ENCODE results near the gene SRP14.

DNA sequence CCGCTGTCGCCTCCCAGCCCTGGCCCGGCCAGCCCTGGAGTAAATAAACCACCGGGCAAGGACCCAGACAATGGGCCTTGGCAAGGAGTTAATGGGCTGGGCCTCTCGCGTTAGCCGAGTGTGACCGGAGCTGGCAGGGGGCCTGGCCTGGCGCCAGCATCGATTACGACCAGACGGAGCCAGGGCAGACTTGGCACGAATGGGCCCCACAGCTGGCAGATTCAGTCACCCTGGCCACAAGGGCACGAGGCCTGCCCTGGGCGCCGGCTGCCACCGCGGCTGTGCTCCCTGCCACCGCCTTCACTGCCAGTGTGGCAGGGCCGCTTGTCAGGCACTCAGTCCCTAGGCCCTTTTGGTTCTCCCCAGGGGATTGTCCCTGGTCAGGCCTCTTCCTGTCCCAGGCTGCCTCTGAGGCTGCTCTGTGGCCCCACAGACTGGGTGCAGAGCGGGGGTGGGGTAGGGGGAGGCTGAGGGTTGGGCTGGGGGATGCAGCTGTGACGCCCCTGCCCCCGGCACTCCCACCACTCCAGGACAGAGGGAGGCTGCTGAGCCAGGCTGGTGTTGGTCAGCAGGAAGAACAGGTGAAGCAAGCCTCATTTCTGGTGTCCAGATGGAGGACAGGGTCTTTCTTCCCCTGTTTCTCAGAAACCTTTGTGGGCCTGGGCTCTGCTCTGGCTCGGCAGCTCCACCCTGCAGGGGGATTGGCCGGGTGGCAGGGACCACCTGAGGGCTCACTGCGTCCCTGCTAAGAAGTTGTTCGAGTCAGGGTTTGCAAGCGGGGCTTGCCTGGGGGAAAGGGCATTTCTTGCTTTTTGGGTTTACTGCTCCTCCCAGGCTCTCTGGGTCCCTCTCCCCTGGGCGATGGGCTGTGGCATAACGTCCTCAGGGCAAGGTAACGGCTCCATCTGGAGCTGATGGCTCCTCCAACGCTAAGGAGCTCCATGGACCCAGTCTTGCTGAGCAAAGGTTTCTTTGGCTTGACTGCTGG is 30.5 kb upstream of the SRP14 start:
- peak; percentile 30 to 32; a peak in 2 of 5 replicates for TF ChIP-seq EP300 (IDR thresholded peaks at IDR 0.05)
- no peak for TF ChIP-seq CTCF (IDR thresholded peaks at IDR 0.05)
- no peak for TF ChIP-seq POLR2A (IDR thresholded peaks at IDR 0.05; ENCODE audit: low read length)
- TF ChIP-seq RAD21 (conservative IDR thresholded peaks at IDR 0.05 in 1 of 2, IDR thresholded peaks at IDR 0.05 in 1 of 2) = no peak; a peak in 1 of 5 replicates
- TF ChIP-seq E2F6 (IDR thresholded peaks at IDR 0.05; ENCODE audit: borderline replicate concordance, low read depth) = no peak
- no peak for TF ChIP-seq JUN (IDR thresholded peaks at IDR 0.05)
- TF ChIP-seq ESRRA (IDR thresholded peaks at IDR 0.05; ENCODE audit: borderline replicate concordance, low read length) = no peak
- no peak for TF ChIP-seq MAFK (IDR thresholded peaks at IDR 0.05; ENCODE audit: partially characterized antibody)
- TF ChIP-seq BHLHE40 (IDR thresholded peaks at IDR 0.05; ENCODE audit: low read depth, low read length) = no peak
- TF ChIP-seq RFX5 (IDR thresholded peaks at IDR 0.05) = no peak

Data from A549 (cell line).